Hematopoietic multipotent progenitor cell treated with erythropoietin and hydrocortisone succinate and interleukin-3 and kit ligand, for 4 days (in vitro differentiated cells): Measurements from ENCODE around the gene POU5F1.
A peak's percentile ranks its signal among the peaks of the same experiment; 100 is the strongest.
"Not testable (repeated sequence)": the region's sequence is repeated elsewhere in the genome, so short reads cannot be mapped to it uniquely, and the experiment has no call there.

Source experiments
- DNase-seq: peaks from one replicate; pipeline ENCODE4 v3.0.0-alpha.2; 2015

The POU5F1 gene

GRCh38 chr6:31189223-31189622, 18.7 kb upstream of the POU5F1 start:
- not testable (repeated sequence) for DNase-seq

GRCh38 chr6:31187780-31188194, 17.3 kb upstream of the POU5F1 start:
- no peak for DNase-seq

- DNase-seq: no peak
Measured at GRCh38 chr6:31186052-31186734, 15.7 kb upstream of the POU5F1 start.

GRCh38 chr6:31185695-31186051, 15.2 kb upstream of the POU5F1 start:
- DNase-seq: not testable (repeated sequence)

GRCh38 chr6:31183859-31184258, 13.4 kb upstream of the POU5F1 start:
- DNase-seq: not testable (repeated sequence)

- not testable (repeated sequence) for DNase-seq
Measured at GRCh38 chr6:31183287-31183686, 12.8 kb upstream of the POU5F1 start.

GRCh38 chr6:31180500-31180899, 10.0 kb upstream of the POU5F1 start:
- peak; percentile 91 for DNase-seq

- no peak for DNase-seq
Measured at GRCh38 chr6:31179896-31180295, 9.4 kb upstream of the POU5F1 start.

GRCh38 chr6:31179042-31179386, 8.5 kb upstream of the POU5F1 start:
- DNase-seq: no peak

GRCh38 chr6:31178143-31179041, 7.9 kb upstream of the POU5F1 start:
- no peak for DNase-seq

- peak; percentile 54 for DNase-seq
Measured at GRCh38 chr6:31175971-31176370, 5.5 kb upstream of the POU5F1 start.

- DNase-seq: no peak
Measured at GRCh38 chr6:31174378-31174777, 3.9 kb upstream of the POU5F1 start.

GRCh38 chr6:31173406-31173805, 2.9 kb upstream of the POU5F1 start:
- no peak for DNase-seq

GRCh38 chr6:31172973-31173384, 2.5 kb upstream of the POU5F1 start:
- no peak for DNase-seq

GRCh38 chr6:31171931-31172905, 1.7 kb upstream of the POU5F1 start:
- DNase-seq: no peak

GRCh38 chr6:31170987-31171671, 647 bp upstream of the POU5F1 start:
- no peak for DNase-seq

GRCh38 chr6:31169858-31170599, 453 bp downstream of the POU5F1 start:
- DNase-seq: not testable (repeated sequence)

GRCh38 chr6:31169123-31169857, 1.2 kb downstream of the POU5F1 start:
- DNase-seq: no peak

- DNase-seq: no peak
Measured at GRCh38 chr6:31168606-31169005, 1.9 kb downstream of the POU5F1 start.

GRCh38 chr6:31165986-31166385, 4.5 kb downstream of the POU5F1 start:
- no peak for DNase-seq
